Mucosa of descending colon (tissue), 3 donors: Measurements from ENCODE around the gene THADA. TPM values are rescaled to one million over a fixed set of nuclear protein-coding genes. Genes with fewer than 3 reads are reported as not detected.
A peak's percentile ranks its signal among the peaks of the same experiment; 100 is the strongest.

Experiments
- ATAC-seq: fragments of 200-7000 bp; cut with Tn5 transposase; one replicate; pipeline ENCODE4 v1.9.1; 2020; ENCODE audit warnings: mild to moderate bottlenecking, moderate library complexity
- DNase-seq, 3 donors: peaks; one replicate each; pipeline ENCODE4 v3.0.0-alpha.2; 2020
- H3K36me3 ChIP-seq: fragments of 200-600 bp; one replicate; pipeline ENCODE4 v1.8.0; 2021; ENCODE audit warnings: low read depth, mild to moderate bottlenecking
- H3K4me1 ChIP-seq: fragments of 200-600 bp; one replicate; pipeline ENCODE4 v1.8.0; 2021; ENCODE audit warnings: low read depth, mild to moderate bottlenecking
- H3K4me3 ChIP-seq: fragments of 200-600 bp; one replicate; pipeline ENCODE4 v1.8.0; 2021; ENCODE audit warnings: mild to moderate bottlenecking
- H3K9me3 ChIP-seq: fragments of 200-600 bp; one replicate; pipeline ENCODE4 v1.8.0; 2021; ENCODE audit warnings: mild to moderate bottlenecking
- intact Hi-C, 2 donors: fragments of 100-400 bp; cut with DNase I in 1 of 2; cut with micrococcal nuclease in 1 of 2; formaldehyde crosslinking; loops; one replicate each; pipeline versions ENCODE4 v1.11.0 to v1.11.1; 2022; cut with DNase I, micrococcal nuclease
- total RNA-seq, 3 donors: library from RNA; stranded (reverse); fragmentation: NEBNext Ultra II Directional in 2 of 3; extraction: Animal tissue kit (Norgen Biotek cat#: 25700) in 2 of 3; gene quantifications; one replicate each; pipeline versions ENCODE4 v1.2.1 to v1.2.4, GENCODE V29; 2021 to 2023
- TF ChIP-seq, protein P1 (sequence below): fragments of 200-600 bp; IDR thresholded peaks from one replicate; pipeline ENCODE4 v1.8.0; 2022; ENCODE audit warnings: antibody characterized with exemption, mild to moderate bottlenecking
- donor health status: DM: no; HTN: no; CAD: no; lungs with moderate emphysema.
- donor health status: DM: no; HTN: no; CAD: no.
- donor health status: DM: no; HTN: yes; CAD: no.

Gene THADA
- total RNA-seq, 3 donors from 2014 or later: 20.1 to 26.7 (median 25.3) TPM

DNA sequence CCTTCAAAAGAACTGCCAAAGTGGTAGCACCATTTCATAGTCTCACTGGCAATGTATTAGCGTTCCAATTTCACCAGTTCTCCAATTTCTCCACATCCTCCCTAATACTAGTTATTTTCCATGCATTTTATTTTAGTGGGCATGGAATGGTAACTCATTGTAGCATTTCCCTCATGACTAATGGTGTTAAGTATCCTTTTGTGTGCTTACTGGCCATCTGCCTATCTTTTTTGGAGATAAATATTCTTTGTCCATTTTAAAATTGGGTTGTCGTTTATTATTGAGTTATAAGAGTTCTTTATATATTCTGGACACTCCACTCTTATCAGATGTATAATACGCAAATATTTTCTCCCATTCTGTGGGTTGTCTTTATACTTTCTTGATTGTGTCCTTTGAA, 107.1 kb downstream of the THADA start:
- H3K9me3 ChIP-seq: no peaks in the 10 kb centered on the region
- no peak overlapping the region for H3K4me3 ChIP-seq
- no peaks in the 10 kb centered on the region for H3K36me3 ChIP-seq
- intact Hi-C loops: loop anchor here (10.0 kb wide), 3 partner anchors 254 to 544 kb away; partner anchors contain the start of gene ZFP36L2 (in 1 of the 2)
- ATAC-seq (no peak), DNase-seq (no peak)
- TF ChIP-seq, protein P1, sequence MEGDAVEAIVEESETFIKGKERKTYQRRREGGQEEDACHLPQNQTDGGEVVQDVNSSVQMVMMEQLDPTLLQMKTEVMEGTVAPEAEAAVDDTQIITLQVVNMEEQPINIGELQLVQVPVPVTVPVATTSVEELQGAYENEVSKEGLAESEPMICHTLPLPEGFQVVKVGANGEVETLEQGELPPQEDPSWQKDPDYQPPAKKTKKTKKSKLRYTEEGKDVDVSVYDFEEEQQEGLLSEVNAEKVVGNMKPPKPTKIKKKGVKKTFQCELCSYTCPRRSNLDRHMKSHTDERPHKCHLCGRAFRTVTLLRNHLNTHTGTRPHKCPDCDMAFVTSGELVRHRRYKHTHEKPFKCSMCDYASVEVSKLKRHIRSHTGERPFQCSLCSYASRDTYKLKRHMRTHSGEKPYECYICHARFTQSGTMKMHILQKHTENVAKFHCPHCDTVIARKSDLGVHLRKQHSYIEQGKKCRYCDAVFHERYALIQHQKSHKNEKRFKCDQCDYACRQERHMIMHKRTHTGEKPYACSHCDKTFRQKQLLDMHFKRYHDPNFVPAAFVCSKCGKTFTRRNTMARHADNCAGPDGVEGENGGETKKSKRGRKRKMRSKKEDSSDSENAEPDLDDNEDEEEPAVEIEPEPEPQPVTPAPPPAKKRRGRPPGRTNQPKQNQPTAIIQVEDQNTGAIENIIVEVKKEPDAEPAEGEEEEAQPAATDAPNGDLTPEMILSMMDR: no peak
- no peaks in the 10 kb centered on the region for H3K4me1 ChIP-seq

DNA sequence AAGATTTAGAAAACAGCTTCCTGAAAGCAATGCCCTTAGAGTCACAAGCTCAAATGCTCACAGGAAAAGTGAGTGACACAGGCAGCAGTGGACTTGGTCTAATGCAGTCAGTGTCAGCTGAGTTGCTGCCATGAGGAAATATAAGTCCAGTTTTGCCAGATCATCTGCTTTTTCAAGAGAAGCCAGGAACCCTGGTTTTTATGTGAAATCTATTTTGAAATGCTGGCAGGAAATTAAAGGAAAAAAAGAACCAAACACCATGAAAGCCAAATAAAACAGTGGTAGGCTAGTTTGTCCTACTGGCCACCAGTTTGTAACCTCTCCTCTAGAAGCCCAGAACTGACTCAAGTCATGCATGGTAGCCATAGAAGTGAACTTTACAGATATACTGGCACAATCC, 109.2 kb downstream of the THADA start:
- TF ChIP-seq, protein P1: no peak
- Histone ChIP-seq H3K36me3 (no peaks in the 10 kb centered on the region), H3K4me1 (peaks cover 8% of the 10 kb centered on the region), H3K4me3 (no peak overlapping the region), H3K9me3 (no peaks in the 10 kb centered on the region)
- intact Hi-C loops: loop anchor here (10.0 kb wide), 3 partner anchors 252 to 542 kb away; partner anchors contain the start of gene ZFP36L2 (in 1 of the 2)
- DNase-seq: peak in 1 of 3 donors; percentile 28
- peak; percentile 39 for ATAC-seq

- ATAC-seq: peak; percentile 58
These were observed 111.4 kb downstream of the THADA start for GRCh38 chr2:43484323-43484930.

DNA sequence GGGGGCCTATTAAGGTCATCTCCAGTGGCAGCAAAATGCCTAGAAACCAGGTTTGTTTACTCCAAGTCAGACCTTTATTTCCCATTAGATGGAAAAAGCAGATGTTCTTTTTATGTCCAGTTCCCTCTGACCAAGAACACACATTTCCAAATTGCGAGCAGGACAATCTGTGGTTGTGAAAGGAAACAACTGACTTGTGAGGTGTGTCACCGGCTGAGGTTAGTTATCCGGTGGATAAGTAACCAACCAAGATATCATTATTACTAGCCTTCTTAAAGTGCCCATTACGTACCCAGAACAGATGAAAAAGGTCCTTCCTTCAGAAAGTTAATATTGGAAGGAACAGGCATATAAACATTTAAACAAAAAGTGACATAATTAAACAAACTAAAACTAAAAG, 112.9 kb downstream of the THADA start:
- no peaks in the 10 kb centered on the region for H3K9me3 ChIP-seq
- TF ChIP-seq, protein P1: no peak
- DNase-seq: peak in 1 of 3 donors; percentile 20
- no peak overlapping the region for H3K4me3 ChIP-seq
- peak; percentile 76 for ATAC-seq
- H3K36me3 ChIP-seq: no peaks in the 10 kb centered on the region
- intact Hi-C loops: loop anchor here (10.0 kb wide), 3 partner anchors 248 to 538 kb away; partner anchors contain the start of gene ZFP36L2 (in 1 of the 2)
- peaks cover 8% of the 10 kb centered on the region for H3K4me1 ChIP-seq

More at GRCh38 chr2:43484323-43484930, 111.4 kb downstream of the THADA start:
- Histone ChIP-seq H3K4me1 (peaks cover 8% of the 10 kb centered on the region), H3K9me3 (no peaks in the 10 kb centered on the region), H3K36me3 (no peaks in the 10 kb centered on the region), H3K4me3 (no peak overlapping the region)
- TF ChIP-seq, protein P1: peak; percentile 18
- intact Hi-C loops: loop anchor here (10.0 kb wide), 3 partner anchors 250 to 540 kb away; partner anchors contain the start of gene ZFP36L2 (in 1 of the 2)
- peak in 1 of 3 donors; percentile 31 for DNase-seq

- intact Hi-C loops: loop anchor here (10.0 kb wide), 3 partner anchors 247 to 537 kb away; partner anchors contain the start of gene ZFP36L2 (in 1 of the 2)
- no peaks in the 10 kb centered on the region for H3K9me3 ChIP-seq
- peaks cover 8% of the 10 kb centered on the region for H3K4me1 ChIP-seq
- TF ChIP-seq, protein P1: no peak
- H3K36me3 ChIP-seq: no peaks in the 10 kb centered on the region
- no peak for DNase-seq
- no peak overlapping the region for H3K4me3 ChIP-seq
- ATAC-seq: no peak
These were observed 113.8 kb downstream of the THADA start for GRCh38 chr2:43481927-43482542.
